Hippocampal formation (tissue), 2 donors: ENCODE data around the gene KICS2.
"Not testable (repeated sequence)": the region's sequence is repeated elsewhere in the genome, so short reads cannot be mapped to it uniquely, and the experiment has no call there.

Experiments
- DNase-seq, 2 donors: peaks; one replicate each; lab custom pipeline; 2025; lab: John Stamatoyannopoulos, UW

KICS2 gene

DNA sequence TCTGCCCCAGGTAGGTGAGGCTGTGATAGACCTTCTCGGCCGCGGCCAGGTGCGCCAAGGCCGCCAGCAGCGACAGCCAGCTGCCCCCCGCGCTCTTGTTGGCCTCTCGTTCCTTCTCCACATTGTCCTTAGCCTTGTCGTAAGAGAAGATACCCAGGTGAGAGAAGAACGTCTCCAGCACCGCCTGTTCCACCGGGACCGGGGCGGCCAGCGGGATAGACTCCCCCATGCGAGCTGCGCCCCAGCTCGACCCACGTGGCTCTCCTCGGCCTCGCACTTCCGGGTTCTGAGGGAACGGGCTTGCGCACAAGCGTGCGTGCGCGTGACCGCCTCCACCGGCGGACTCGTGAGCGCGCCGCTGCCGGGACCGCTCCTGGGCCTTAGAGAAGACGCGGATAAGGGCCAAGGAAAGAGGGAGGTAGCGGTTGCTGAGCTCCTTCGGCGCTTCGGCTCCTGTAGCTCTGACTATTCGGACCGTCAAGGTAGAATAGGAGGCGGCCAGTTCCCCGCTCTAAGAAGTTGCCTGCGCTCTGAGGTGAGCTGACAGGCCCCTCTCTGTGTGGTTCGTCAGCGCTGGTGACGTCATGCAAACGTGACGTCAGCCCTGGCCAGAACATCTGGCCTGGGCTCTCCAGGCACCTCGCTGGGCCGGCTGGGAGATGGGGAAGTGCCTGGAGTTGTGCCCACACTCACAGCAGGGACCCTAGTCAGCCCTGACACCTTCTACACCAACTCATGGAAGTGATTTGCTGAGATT is at the start of gene KICS2:
Gene KICS2 (minus strand): TSS at position 288 of the 757 bp plus-strand sequence. CDS start 59 bp downstream, at position 229.
- peak; percentile 86 to 92 for DNase-seq

DNA sequence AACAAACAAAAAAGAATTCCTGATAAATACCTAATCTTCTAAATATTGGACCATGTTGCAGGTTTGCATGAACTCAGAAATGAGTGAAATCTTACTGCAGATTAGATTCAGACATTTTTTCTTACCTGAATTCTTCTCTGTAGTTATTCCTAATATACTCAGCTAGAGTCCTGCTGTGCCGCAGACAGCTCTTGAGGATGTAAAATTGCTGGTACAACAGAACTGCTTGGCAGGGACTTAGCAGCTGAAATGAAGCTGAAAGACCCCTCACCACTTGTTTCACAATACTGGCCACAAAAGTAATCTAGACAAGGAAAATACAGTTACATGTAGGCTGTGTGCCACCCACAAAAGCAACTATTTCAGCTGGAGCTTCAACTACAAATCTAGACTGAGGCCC is 48.3 kb upstream of the KICS2 start:
- DNase-seq = no peak

DNA sequence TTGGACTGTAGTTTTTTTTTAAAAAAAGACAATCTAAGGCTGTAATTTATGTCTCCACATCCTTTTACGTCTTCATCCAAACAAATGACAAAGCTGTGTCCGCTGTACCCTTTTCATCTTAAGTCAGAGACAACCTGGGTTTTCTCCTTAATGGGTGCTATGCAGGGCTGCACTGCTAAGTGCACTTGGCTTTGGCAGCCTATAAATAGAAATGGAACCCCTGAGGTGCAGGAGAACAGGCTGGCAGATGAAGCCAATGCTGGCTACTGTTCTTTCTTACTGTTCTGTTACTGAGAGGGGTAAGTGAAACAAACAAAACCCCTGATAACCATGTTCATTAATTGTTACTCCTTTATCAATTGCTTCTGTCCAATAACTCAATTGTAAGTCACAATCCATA is 47.1 kb upstream of the KICS2 start:
- no peak for DNase-seq

DNA sequence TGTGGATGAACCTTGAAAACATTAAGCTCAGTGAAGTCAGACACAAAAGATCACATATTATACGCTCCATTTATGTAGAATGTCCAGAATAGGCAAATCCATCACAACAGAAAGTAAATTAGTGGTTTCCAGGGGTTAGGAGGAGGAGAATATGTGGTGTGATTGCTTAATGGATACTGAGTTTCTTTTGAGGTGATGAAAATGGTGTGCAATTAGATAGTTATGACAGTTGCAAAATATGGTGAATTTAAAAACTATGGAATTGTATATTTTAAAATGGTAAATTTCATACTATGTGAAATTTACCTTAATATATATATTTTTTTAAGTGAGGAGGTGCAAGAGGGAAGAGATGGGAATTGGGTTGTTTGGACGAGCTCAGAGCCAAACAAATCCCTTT is 46.3 kb upstream of the KICS2 start:
- no peak for DNase-seq

DNA sequence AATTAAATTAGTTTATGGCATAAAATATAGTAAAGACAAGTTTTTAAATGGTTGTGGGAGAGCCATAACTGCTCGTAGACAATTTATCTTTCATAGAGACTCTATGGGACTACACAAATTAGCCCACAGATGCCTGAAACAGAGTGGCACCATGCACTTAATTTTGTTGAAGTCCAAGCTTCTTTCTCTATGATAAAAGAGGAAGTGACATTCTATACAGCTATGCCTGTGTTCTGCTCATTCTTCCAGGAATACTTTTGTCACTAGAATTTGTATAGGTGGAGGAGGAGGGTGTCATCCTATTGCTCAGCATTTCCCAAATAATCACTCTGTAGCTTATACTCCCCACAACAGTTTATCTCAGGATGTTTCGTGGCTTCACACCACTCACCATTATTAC is 43.7 kb upstream of the KICS2 start:
- no peak for DNase-seq

DNA sequence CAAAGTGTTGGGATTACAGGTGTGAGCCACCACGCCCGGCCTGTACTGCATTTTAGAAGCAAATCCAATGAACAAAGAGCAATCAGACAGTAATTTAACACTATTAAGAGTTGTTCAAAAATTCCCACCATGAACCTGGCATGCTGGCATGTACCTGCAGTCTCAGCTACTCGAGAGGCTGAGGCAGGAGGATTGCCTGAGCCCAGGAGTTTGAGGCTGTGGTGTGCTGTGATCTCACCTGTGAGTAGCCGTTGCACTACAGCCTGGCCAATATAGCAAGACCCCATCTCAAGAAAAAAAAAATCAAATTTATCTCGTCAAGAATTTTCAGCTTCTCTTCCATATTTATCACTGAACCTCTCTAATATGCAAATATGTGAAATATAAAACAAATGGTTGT is 39.7 kb upstream of the KICS2 start:
- DNase-seq = no peak

DNA sequence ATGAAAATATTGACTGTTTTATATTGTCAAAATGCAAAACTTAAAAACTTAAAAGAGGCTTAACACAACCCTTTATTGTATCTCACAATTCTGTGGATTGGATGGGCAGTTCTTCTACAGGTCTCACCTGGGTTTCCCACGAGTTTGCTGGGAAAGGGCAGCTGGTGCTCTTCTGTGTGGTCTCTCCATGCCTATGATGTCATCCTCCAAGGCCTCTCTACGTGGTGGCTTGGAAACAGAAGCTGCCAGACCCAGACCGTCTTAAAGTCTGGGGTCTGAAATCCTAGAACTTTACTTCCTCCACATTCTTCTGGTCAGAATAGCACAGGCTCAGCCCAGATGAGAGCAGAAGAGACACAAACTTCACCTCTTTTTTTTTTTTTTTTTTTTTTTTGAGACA is 36.5 kb upstream of the KICS2 start:
- no peak for DNase-seq

DNA sequence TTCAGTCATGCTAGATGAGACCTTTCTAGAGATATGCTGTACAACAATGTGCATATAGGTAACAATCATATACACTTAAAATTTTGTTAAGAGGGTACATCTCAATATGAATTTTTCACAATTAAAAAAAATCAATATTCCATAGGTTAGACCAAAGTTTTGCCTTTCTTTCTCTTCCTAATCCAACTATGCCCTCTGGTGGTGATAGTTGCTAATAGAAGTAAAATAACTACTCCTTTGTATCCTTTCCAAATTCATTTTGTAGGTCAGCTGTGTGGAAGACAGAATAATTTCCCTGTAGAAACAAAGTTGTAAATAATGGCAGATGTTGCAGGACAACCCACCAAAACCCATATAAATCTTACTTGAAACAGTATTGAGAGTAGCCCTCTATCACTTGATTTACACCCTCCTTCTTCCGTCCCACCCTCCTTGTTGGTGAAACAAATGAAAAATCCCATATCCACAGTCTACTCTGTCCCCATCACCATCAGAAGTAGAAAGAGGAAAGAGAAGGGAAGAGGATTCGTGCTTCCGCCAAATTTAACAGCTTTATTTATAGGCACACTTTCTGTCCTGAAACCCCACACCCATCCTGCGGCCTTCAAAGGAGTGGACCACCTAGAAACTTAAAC is 34.2 kb upstream of the KICS2 start:
- DNase-seq = peak in 1 of 2 donors; percentile 83

DNA sequence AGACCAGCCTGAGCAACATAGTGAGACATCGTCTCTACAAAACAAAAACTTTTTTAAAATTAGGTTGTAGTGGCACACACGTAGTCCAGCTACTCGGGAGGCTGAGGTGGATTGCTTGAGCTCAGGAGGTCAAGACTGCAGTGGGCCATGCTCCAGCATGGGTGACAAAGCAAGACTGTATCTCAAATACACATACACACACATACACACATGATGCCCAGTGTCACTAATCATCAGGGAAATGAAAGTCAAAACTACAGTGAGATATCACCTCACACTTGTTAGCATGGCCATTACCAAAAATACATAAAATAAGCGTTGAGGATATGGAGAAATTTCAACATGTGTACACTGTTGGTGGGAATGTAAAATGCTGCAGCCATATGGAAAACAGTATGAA is 33.2 kb upstream of the KICS2 start:
- DNase-seq = no peak

DNA sequence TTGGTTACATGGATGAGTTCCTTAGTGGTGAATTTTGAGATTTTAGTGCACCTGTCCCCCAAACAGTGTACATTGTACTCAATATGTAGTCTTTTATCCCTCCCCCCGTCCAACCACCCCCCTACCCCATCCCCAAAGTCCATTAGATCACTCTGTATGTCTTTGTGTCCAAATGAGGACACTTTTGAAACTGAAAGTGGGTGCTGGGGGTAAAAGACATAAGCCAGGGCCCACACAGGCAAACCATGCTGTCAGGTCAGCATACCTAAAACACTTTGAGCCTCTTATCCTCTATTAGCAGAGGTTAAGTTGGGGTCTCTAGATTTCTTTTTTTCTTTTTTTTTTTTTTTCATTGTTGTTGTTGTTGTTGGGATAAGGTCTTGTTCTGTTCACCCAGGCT is 31.3 kb upstream of the KICS2 start:
- DNase-seq = no peak

DNA sequence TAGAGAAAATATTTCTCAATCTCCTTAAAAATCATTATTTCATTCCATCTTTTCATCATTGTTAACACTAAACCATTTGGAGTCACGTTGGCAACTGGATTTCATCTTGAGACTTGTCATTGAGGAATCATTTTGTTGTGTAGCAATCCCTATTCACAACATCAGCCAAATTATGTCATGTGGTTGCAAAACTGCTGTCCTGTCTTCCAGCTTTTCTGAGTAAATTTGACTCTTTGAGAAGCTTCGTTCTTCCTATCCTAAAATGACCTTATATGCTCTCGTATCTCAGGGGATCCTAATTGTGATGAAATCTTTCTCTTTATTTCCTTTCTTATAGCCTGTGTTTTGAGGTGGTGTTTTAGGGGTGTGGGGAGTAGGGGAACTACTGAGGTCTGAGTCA is 30.6 kb upstream of the KICS2 start:
- no peak for DNase-seq

DNA sequence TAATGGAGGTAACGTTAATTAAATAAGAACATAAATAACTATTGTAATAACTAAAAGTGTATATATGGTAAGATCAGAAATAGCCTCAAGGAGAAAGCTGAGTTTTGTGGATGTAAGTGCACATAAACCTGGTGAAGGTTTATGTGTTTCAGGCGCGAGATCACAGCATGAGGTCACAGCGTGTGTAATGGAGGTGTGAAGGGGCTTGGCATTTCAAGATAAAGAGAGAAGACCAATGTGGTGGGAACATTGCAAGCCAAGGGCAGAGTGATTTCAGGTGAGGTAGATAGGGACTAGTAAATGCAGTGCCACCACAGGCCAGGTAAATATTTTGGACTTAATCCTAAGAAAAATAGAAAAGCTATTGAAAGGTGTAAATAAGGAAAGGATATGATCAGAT is 21.7 kb upstream of the KICS2 start:
- DNase-seq = no peak

DNA sequence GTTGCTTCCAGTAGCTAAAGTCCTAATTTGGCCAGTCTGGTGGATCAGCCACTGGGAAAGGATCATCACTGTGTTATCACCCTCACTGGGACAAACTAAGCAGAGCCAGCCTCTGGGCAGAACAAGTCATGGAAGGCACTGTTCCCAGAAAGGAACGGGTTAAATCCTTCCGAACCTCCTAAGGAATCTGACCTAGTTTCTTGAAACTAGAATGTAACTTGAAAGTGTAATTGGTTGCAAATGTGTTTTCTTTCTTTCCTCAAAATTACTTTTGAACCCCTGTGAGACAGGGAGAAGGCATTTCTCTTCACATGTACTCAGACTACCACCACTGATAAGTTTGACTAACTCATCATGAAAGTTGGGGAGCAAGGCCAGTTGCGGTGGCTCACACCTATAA is 18.7 kb upstream of the KICS2 start:
- no peak for DNase-seq

DNA sequence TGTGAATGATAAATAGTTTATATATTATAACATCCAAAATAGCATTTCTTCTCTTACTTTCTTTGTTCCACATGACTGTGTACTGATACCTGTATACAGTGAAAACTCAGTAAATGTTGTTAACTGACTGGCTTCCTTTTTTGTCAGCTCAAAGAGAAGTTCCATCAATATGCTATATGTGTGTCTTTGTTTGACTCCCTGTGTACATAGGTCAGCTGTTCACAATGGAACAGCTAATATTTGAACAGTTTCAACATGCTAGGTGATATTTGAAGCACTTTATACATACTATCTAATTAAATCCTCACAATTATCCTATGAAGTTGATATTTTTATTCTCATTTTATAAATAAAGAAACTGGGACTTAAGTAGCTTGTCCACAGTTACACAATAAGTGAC is 15.3 kb upstream of the KICS2 start:
- no peak for DNase-seq

DNA sequence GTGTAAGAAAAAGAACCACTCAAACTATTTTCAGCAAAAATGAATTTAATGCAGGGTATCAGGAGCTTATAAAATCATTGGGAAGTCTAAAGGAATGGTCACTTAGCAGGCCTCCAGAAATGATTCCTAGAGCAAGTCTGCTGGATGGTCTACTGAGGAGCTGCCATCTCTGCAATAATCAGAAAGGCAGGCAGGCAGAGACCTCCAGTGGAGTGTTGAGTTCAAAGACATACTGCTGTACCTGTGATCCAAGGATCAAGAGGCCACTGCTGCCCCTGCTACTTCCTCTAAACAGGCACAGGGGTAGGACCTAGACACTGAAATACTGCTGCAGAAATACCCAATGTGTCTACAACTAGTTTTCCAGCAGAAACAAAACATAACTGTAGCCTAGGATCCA is 14.5 kb upstream of the KICS2 start:
- DNase-seq = no peak

DNA sequence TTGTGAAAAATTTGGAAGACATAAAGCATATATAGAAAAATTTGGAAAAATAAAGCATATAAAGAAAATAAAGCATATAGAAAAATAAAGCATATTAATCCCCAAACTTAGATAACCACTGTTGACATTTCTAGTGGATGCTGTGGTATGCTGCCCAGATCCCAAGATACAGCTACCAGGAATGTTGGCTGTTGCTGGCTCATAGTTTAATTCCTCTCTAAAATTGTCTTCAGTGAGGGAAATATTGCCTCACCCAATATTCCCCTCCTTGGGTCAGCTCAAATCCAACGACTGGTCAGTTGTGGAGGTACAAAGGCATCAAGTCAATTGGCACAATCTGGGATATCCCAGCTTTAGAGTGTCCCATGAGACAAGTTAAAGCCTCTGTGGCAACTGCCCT is 10.1 kb upstream of the KICS2 start:
- DNase-seq = no peak

DNA sequence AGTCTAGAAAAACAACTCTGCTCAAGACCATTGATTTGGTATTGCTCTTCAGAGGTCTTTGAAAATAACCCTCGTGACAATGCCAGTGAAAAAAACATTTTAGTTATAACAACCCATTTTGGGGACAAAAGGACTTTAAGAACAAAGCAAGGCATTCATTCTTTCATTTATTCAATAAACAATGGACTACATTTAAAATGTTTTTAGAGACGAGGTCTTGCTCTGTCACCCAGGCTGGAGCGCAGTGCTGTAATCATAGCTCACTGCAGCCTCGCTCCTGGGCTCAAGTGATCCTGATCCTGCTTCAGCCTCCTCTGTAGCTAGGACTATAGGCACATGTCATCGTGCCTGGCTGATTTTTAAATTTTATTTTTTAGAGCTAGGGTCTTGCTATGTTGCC is 7.7 kb upstream of the KICS2 start:
- peak; percentile 43 to 78 for DNase-seq

DNA sequence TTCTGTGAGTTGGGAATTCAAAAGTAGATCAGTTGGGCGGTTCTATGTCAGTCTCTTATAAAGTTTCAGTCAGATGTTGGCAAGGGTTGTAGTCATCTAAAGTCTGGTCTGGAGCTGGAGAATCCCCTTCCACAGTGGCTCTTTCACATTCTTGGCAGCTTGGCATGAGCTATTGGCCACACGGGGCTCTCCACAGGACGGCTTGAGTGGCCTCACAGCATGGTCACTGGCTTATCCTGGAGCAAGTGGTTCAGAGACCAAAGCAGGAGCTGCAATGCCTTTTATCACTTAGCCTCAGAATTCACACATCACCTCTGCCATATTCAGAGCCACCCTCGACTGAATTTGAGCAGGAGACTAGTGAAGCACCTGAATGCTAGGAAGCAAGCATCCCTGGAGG is 7.1 kb upstream of the KICS2 start:
- DNase-seq = peak in 1 of 2 donors; percentile 7

DNA sequence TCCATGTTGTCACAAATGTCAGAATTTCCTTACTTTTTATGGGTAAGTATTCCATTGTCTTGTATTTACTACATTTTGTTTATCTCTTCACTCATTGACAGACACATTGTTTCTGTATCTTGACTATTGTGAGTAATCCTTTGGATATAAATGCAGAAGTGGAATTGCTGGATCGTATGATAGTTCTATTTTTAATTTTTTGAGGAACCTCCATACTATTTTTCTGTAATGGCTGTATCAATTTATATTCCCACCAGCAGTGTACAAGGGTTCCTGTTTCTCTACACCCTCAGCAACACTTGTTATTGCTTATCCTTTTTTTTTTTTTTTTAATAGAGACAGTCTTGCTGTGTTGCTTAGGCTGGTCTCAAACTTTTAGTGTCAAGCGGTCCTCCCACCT is 3.5 kb upstream of the KICS2 start:
- DNase-seq = no peak

DNA sequence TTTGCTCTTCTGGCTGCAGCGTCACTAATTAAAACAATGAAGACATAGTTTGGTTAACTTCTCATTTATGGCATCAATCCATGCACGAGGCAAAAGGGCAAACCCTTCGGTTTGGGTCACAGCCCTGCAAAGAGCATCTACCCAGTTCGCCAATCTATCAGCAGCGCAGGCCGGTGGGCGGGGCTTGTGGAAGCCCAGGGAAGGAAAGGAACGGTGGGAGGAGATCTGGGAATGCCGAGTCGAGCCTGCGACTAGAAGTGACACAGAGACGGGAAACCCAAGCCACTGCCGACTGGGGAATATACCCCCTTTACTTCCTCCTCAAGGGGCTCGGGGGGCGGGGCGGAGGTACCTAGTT is 466 bp downstream of the KICS2 start:
- peak; percentile 37 to 78 for DNase-seq

DNA sequence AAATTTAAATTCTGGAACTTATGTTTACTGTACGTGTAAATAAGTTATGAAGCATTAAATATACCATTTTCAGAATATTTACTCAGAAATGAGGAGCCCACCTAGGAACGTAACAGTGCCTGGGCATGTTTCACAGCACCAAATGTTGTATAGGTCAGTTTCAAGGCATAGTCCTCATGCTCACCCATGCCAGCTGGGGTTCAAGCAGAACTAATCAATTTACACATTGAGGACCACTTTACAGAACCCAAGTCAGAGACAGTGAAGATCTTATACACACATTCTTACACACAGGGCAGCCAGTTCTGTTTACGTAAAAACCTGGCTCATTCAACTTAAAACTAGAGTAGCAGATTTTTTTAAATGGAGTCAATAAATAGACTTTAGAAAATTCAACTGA is 2.0 kb downstream of the KICS2 start:
- DNase-seq = no peak

DNA sequence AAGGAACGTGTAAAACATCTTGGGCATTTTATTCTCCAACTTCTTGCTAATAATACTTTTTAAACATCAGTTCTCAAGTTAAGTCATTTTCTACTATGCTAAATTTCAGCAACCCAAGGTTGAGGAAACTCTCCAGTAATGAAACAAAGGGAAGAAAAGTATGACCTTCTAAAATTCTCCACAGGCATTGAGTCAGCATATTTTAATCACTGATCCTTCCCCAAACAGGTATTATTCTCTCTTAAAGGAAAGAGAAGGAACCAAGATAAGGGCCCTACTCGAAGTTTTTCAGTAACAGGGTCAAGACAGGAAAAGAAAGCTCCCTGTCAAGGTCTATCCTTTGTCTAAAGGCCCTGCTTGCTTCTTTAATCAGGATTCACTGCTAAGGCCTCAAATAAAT is 3.0 kb downstream of the KICS2 start:
- DNase-seq = no peak

DNA sequence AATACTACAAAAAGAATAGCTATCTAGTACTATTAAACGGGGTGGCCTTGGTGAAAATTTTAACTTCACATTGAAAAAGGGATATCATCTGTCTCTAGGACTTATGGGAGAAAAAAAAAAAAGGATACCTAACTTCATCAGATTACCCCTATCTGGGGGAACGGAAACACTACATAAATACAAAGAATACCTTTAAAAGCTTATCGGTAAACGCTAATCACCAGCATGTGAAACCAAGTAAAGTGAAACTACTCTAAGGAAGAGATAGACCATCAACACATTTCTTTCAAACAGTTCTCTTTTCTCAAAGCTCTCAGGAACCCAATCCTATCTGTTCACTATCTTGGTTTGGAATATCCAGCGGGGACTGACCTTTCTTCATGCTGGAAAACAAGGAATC is 3.5 kb downstream of the KICS2 start:
- no peak for DNase-seq

DNA sequence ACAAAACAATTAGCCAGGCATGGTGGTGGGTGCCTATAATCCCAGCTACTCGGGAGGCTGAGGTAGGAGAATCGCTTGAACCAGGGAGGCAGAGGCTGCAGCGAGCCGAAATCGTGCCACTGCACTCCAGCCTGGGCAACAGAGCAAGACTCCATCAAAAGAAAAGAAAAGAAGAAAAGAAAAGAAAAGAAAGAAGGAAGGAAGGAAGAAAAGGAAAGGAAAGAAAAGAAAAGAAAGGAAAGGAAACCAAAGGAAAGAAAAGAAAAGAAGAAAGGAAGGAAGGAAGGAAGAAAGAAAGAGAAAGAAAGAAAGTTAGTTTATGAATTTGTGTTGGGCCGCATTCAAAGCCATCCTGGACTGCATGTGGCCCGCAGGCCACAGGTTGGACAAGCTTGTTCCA is 4.5 kb downstream of the KICS2 start:
- not testable (repeated sequence) for DNase-seq
